GM12878 (cell line): ENCODE measurements around the gene DNAH11. TPM values are rescaled to one million over a fixed set of nuclear protein-coding genes. Genes with fewer than 3 reads are reported as not detected.

Source experiments
- ATAC-seq: fragments of 200-7000 bp; cut with Tn5 transposase; 3 replicates; pipeline ENCODE4 v1.9.1; 2020; ENCODE audit warnings: mild to moderate bottlenecking, moderate library complexity
- BruUV-seq: library from RNA; stranded (reverse); fragments of 400-500 nt; replicated peaks from 2 replicates; lab custom pipeline; 2021; lab: Mats Ljungman, UMichigan
- CTCF ChIA-PET: fragments of 300-600 bp; sonication (Branson Sonifier 250); formaldehyde crosslinking; extraction: SDS; loops from one replicate; lab custom pipeline; 2021; ENCODE audit warnings: inconsistent platforms; lab: Yijun Ruan, JAX
- POLR2A ChIA-PET: fragments of 350-600 bp; formaldehyde crosslinking; extraction: SDS; loops from one replicate; lab custom pipeline; 2021; ENCODE audit warnings: inconsistent platforms; lab: Charles Lee
- RAD21 ChIA-PET: fragments of 300-600 bp; sonication (Branson Sonifier 250); formaldehyde crosslinking; loops from one replicate; lab custom pipeline; 2023; ENCODE audit warnings: antibody characterized with exemption; ENCODE audit not compliant: unreplicated experiment; lab: Charles Lee
- SMC1A ChIA-PET: fragments of 300-600 bp; sonication (Branson Sonifier 250); formaldehyde crosslinking; loops from one replicate; lab custom pipeline; 2023; ENCODE audit not compliant: unreplicated experiment, uncharacterized antibody; lab: Charles Lee
- DNase-seq: peaks from one replicate; pipeline ENCODE4 v3.0.0-alpha.2; 2011; ENCODE audit warnings: low read depth, low spot score
- FAIRE-seq: peaks from 3 replicates; lab custom pipeline; 2011; peaks lifted over from hg19 to GRCh38; lab: Jason Lieb, UNC
- H2AFZ ChIP-seq: 2 replicates; pipeline ENCODE4 v1.6.0; 2011; ENCODE audit warnings: low read depth, low read length, control low read depth; ENCODE audit not compliant: control insufficient read depth
- H3K27ac ChIP-seq: 2 replicates; pipeline ENCODE4 v1.5.1; 2011; ENCODE audit warnings: control low read depth; ENCODE audit not compliant: control insufficient read depth, insufficient read depth
- H3K27me3 ChIP-seq, 2 experiments: replicated peaks in 1 of 2; 2 replicates each; pipeline versions ENCODE4 v1.6.0 to v1.6.1; 2011; ENCODE audit warnings: low read length in 1 of 2; ENCODE audit not compliant: control insufficient read depth in 2 of 2, insufficient read depth in 2 of 2
- H3K36me3 ChIP-seq, 2 experiments: 2 replicates each; pipeline ENCODE4 v1.5.1; 2011; ENCODE audit warnings: low read length in 1 of 2; ENCODE audit not compliant: control insufficient read depth in 2 of 2, insufficient read depth in 2 of 2
- H3K4me1 ChIP-seq: 2 replicates; pipeline ENCODE4 v1.6.1; 2011; ENCODE audit warnings: mild to moderate bottlenecking, low read length, moderate library complexity, mixed read lengths; ENCODE audit not compliant: control insufficient read depth, insufficient read depth
- H3K4me2 ChIP-seq: 2 replicates; pipeline ENCODE4 v1.6.0; 2011; ENCODE audit warnings: control low read depth; ENCODE audit not compliant: control insufficient read depth, insufficient read depth
- H3K4me3 ChIP-seq: fragments of 200-600 bp; sonication (generic); 2 replicates; pipeline ENCODE4 v1.5.1; 2016
- H3K79me2 ChIP-seq: 2 replicates; pipeline ENCODE4 v1.6.0; 2011; ENCODE audit warnings: low read length; ENCODE audit not compliant: control insufficient read depth, insufficient read depth
- H3K9ac ChIP-seq: 2 replicates; pipeline ENCODE4 v1.8.0; 2011; ENCODE audit warnings: low read length, control low read depth, mixed read lengths; ENCODE audit not compliant: control insufficient read depth, insufficient read depth
- H3K9me3 ChIP-seq: replicated peaks from 3 replicates; pipeline ENCODE4 v1.5.1; 2011; ENCODE audit warnings: mild to moderate bottlenecking, low read length; ENCODE audit not compliant: control insufficient read depth, insufficient read depth
- H4K20me1 ChIP-seq: 2 replicates; pipeline ENCODE4 v1.6.0; 2011; ENCODE audit not compliant: control insufficient read depth, insufficient read depth
- BACH1 ChIP-seq: fragments of 450-650 bp; IDR thresholded peaks from 2 replicates; pipeline ENCODE4 v1.6.1; 2017; ENCODE audit warnings: mild to moderate bottlenecking, borderline replicate concordance
- FOXK2 ChIP-seq: fragments of 450-650 bp; IDR thresholded peaks from 2 replicates; pipeline ENCODE4 v1.6.1; 2017; ENCODE audit warnings: mild to moderate bottlenecking, moderate library complexity
- MTA3 ChIP-seq: IDR thresholded peaks from 2 replicates; pipeline ENCODE4 v1.6.1; 2012; ENCODE audit warnings: low read length, inconsistent platforms, borderline replicate concordance
- POLR2A ChIP-seq: IDR thresholded peaks from 2 replicates; pipeline ENCODE4 v1.6.1; 2011; ENCODE audit warnings: low read depth, mild to moderate bottlenecking, low read length
- POLR2AphosphoS2 ChIP-seq: IDR thresholded peaks from 2 replicates; pipeline ENCODE4 v1.6.1; 2011; ENCODE audit warnings: low read depth, mild to moderate bottlenecking, low read length, improper control_type of control experiment, moderate library complexity
- PRDM15 ChIP-seq: fragments of 450-650 bp; formaldehyde crosslinking; IDR thresholded peaks from 2 replicates; pipeline ENCODE4 v1.4.0; 2020; ENCODE audit warnings: mild to moderate bottlenecking, moderate library complexity
- TCF7 ChIP-seq: IDR thresholded peaks from 2 replicates; pipeline ENCODE4 v1.6.1; 2014; ENCODE audit warnings: antibody characterized with exemption, borderline replicate concordance
- WGBS: methylation state at CpG from one replicate; pipeline ENCODE4 v1.1.6; 2016; ENCODE audit warnings: low lambda C conversion rate; ENCODE audit not compliant: insufficient replicate concordance, insufficient coverage; ENCODE audit errors: missing lambda C conversion rate; 5-methylcytosine and 5-hydroxymethylcytosine counted together
- in situ Hi-C: fragments of 300-500 bp; cut with MboI; formaldehyde crosslinking; loops from 9 replicates; pipeline ENCODE4 v1.14.3; 2018; ENCODE audit warnings: mixed read lengths
- intact Hi-C: fragments of 100-400 bp; cut with micrococcal nuclease; formaldehyde crosslinking; loops from one replicate; pipeline ENCODE4 v1.14.2; 2022; ENCODE audit not compliant: unreplicated experiment
- polyA plus RNA-seq, 11 experiments: library from polyadenylated mRNA; depleted of rRNA in 4 of 11; unstranded in 6 of 11; stranded (reverse) in 5 of 11; fragments of >200 nt; fragmentation: Nextera tagmentation in 4 of 11; fragmentation: Illumina TruSeq in 1 of 11; extraction: Ambion mirVana in 4 of 11; extraction: Trizol in 1 of 11; gene quantifications; 1 replicate in 1 of 11; 2 replicates in 10 of 11; pipeline versions ENCODE4 v1.2.1 to v1.2.3, GENCODE V29; 2011 to 2016; ENCODE audit warnings: inconsistent platforms in 2 of 11, missing spikeins in 2 of 11, low read depth in 1 of 11
- total RNA-seq, 4 experiments: library from RNA; depleted of rRNA in 3 of 4; stranded (reverse); fragments of >200 nt in 3 of 4; fragmentation: Illumina TruSeq in 1 of 4; extraction: Trizol in 1 of 4; gene quantifications; 2 replicates each; pipeline versions ENCODE4 v1.2.1 to v1.2.3, GENCODE V29; 2013 to 2021

Gene DNAH11
- total and polyA plus RNA-seq, 10 of the 15 experiments (the other 5 are each of a cell fraction or from before 2014, with no cell fraction given): 0.03 to 0.56 (median 0.10) TPM

GRCh38 chr7:21784989-21785388, 242.2 kb downstream of the DNAH11 start:
- ChIA-PET SMC1A (no interaction called here), RAD21 (no interaction called here), POLR2A (no interaction called here), CTCF (interaction anchor here (1.1 kb wide), 1 partner anchor 216 kb away, joined by 3 read pairs; no protein-coding TSS in a partner anchor)
- Histone ChIP-seq H3K27ac (no peak overlapping the region), H3K36me3 (no peaks in the 10 kb centered on the region), H3K79me2 (no peaks in the 10 kb centered on the region), H3K27me3 (peaks cover 0 to 3% of the 10 kb centered on the region in 2 experiments; a peak in 1 of 4 replicates), H4K20me1 (no peaks in the 10 kb centered on the region), H3K4me2 (no peak overlapping the region), H2AFZ (no peak overlapping the region), H3K9ac (no peak overlapping the region), H3K4me3 (no peak overlapping the region), H3K4me1 (no peaks in the 10 kb centered on the region), H3K9me3 (no peaks in the 10 kb centered on the region)
- in situ Hi-C loops: no loop called here
- intact Hi-C loops: no loop called here
- no TSS peak for BruUV-seq
- no peak for ATAC-seq
- FAIRE-seq: no peak
- 11% methylated on average over 4 of the region's 4 CpGs for WGBS
- TF ChIP-seq FOXK2 (no peak), POLR2A (no peak)
- no peak for DNase-seq

- intact Hi-C loops: no loop called here
- POLR2A ChIA-PET: no interaction called here
Measured at GRCh38 chr7:21805791-21806190, 263.0 kb downstream of the DNAH11 start.

More at GRCh38 chr7:21805791-21806190, 263.0 kb downstream of the DNAH11 start:
- RAD21 ChIA-PET: no interaction called here
- Histone ChIP-seq H3K4me3 (no peak overlapping the region), H3K27ac (no peak overlapping the region), H3K36me3 (no peaks in the 10 kb centered on the region), H3K9ac (no peak overlapping the region), H3K79me2 (no peaks in the 10 kb centered on the region), H2AFZ (no peak overlapping the region), H4K20me1 (no peaks in the 10 kb centered on the region), H3K9me3 (no peaks in the 10 kb centered on the region), H3K4me2 (no peak overlapping the region), H3K27me3 (no peaks in the 10 kb centered on the region), H3K4me1 (no peaks in the 10 kb centered on the region)
- TF ChIP-seq PRDM15 (CRISPR knock-in tag): no peak
- no peak for TF ChIP-seq BACH1
- TF ChIP-seq TCF7: no peak
- TF ChIP-seq MTA3: no peak
- TF ChIP-seq POLR2AphosphoS2: no peak
- FAIRE-seq (no peak), ATAC-seq (no peak), DNase-seq (no peak)
- in situ Hi-C loops: no loop called here
- SMC1A ChIA-PET: no interaction called here
- CTCF ChIA-PET: no interaction called here
- no TSS peak for BruUV-seq
- WGBS: 90% methylated on average over 1 of the region's 1 CpG
